ENCODE data around the gene GRK1. TPM values are rescaled to one million over a fixed set of nuclear protein-coding genes. Genes with fewer than 3 reads are reported as not detected.

Gene GRK1
- total RNA-seq, 1 donor from 2014 or later: 0.06 TPM

DNA sequence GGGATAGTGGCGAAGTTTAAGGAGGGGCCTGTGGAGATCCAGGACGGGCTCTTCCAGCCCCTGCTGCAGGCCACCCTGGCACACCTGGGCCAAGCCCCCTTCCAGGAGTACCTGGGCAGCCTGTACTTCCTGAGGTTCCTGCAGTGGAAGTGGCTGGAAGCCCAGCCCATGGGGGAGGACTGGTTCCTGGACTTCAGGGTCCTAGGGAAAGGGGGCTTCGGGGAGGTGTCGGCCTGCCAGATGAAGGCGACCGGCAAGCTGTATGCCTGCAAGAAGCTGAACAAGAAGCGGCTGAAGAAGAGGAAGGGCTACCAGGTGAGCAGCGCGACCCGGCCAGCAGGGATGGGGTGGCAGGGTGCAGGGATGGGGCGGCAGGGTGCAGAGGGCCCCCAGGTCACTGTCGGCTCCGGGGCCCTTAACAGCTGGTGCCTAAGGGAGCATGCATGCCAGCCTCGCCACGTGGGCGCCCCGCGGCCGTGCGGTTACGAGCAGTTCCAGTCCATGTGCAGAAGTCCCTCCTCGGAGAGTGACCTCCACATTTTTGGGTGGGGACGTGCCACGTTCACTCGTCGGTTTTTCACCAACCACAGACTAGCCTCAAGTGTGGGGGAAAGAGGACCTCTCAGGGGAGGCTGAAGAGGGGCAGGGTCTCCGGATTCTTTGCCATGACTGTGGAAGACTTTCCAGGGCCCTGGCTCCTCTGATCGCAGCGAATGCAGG, 912 bp downstream of the GRK1 start:
- TF ChIP-seq, protein P1, sequence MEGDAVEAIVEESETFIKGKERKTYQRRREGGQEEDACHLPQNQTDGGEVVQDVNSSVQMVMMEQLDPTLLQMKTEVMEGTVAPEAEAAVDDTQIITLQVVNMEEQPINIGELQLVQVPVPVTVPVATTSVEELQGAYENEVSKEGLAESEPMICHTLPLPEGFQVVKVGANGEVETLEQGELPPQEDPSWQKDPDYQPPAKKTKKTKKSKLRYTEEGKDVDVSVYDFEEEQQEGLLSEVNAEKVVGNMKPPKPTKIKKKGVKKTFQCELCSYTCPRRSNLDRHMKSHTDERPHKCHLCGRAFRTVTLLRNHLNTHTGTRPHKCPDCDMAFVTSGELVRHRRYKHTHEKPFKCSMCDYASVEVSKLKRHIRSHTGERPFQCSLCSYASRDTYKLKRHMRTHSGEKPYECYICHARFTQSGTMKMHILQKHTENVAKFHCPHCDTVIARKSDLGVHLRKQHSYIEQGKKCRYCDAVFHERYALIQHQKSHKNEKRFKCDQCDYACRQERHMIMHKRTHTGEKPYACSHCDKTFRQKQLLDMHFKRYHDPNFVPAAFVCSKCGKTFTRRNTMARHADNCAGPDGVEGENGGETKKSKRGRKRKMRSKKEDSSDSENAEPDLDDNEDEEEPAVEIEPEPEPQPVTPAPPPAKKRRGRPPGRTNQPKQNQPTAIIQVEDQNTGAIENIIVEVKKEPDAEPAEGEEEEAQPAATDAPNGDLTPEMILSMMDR (conservative IDR thresholded peaks at IDR 0.05; ENCODE audit: low read depth, low read length): no peak
- no peak overlapping the region for H3K4me3 ChIP-seq (ENCODE audit: low read depth, low read length)
- no peak for DNase-seq (ENCODE audit: low read depth)

- TF ChIP-seq, protein P1 (conservative IDR thresholded peaks at IDR 0.05; ENCODE audit: low read depth, low read length): no peak
- no peak for DNase-seq (ENCODE audit: low read depth)
- no peak overlapping the region for H3K4me3 ChIP-seq (ENCODE audit: low read depth, low read length)
Measured at GRCh38 chr13:113668491-113668971, 1.5 kb downstream of the GRK1 start.

DNA sequence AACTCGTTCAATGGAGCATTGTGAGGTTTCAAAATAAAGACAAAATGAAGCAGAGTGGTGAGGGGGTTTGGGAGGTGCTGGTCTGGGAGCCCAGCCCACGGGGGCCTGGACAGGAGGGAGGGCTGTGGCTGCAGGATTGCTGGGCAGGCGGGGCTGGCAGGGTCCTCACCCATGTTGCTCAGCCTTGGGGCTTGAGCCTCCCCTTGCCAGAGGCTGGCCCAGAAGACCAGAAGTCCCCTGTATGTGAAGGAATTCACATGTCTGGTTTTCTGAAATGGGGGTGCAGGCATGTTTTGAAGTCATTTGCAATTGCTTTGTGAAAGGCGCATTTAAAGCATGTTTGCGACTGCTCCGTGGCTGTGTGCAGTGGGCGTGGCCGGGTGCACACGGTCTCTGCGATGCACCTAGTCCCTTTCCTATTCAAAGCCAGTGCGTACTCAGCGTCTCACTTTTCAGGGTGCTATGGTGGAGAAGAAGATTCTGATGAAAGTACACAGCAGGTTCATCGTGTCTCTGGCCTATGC, 2.3 kb downstream of the GRK1 start:
- no peak overlapping the region for H3K4me3 ChIP-seq (ENCODE audit: low read depth, low read length)
- DNase-seq (ENCODE audit: low read depth): no peak
- TF ChIP-seq, protein P1 (conservative IDR thresholded peaks at IDR 0.05; ENCODE audit: low read depth, low read length): no peak

DNA sequence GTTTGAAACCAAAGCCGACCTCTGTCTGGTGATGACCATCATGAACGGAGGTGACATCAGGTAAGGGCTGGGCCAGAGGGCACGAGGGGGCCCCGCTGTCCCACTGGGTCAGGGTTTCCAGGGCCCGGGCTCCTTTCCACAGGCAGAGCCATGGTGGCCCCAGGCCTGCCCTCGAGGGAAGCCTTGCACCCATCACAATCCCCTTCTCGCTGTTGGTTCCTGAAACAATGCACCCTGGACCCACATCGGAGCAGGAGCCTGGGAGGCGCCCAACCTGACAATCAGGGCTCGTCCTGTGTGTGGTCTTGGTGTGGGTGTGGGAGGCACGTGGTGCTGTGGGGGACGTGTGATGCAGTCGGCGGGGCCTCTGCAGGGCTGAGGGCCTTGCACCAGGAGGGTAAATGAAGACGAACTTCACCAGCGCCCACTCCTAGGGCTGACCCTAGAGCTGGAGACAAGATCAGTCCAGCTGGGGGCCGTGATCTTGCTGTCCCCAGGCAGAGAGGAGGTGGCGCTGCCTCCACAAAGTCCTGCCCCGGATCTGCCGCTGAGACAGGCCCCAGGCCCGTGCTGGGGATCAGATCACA, 2.8 kb downstream of the GRK1 start:
- H3K4me3 ChIP-seq (ENCODE audit: low read depth, low read length): no peak overlapping the region
- no peak for DNase-seq (ENCODE audit: low read depth)
- TF ChIP-seq, protein P1 (conservative IDR thresholded peaks at IDR 0.05; ENCODE audit: low read depth, low read length): no peak

DNA sequence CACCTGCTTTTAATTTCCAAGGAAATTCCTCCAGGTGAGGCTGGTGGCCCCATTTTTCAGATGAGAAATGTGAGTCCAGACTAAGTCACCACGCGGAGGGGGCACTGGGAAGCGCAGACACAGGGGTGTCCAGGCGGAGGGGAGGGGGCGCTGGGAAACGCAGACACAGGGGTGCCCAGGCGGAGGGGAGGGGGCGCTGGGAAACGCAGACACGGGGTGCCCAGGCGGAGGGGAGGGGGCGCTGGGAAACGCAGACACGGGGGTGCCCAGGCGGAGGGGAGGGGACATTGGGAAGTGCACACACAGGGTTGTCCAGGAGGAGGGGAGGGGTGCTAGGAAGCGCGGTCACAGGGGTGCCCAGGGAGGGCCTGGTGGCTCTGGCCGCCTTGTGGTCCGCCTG, 3.5 kb downstream of the GRK1 start:
- DNase-seq (ENCODE audit: low read depth): no peak
- TF ChIP-seq, protein P1 (conservative IDR thresholded peaks at IDR 0.05; ENCODE audit: low read depth, low read length): no peak
- H3K4me3 ChIP-seq (ENCODE audit: low read depth, low read length): no peak overlapping the region

GRCh38 chr13:113671066-113672001, 4.3 kb downstream of the GRK1 start:
- TF ChIP-seq, protein P1 (conservative IDR thresholded peaks at IDR 0.05; ENCODE audit: low read depth, low read length): no peak
- DNase-seq (ENCODE audit: low read depth): no peak
- no peak overlapping the region for H3K4me3 ChIP-seq (ENCODE audit: low read depth, low read length)
